GM12878 (cell line): Measurements from ENCODE around the gene MORC3. TPM values are rescaled to one million over a fixed set of nuclear protein-coding genes. Genes with fewer than 3 reads are reported as not detected.
A peak's percentile ranks its signal among the peaks of the same experiment; 100 is the strongest.

Experiments
- HSF1 ChIP-seq: fragments of 150-350 bp; IDR thresholded peaks from 2 replicates; pipeline ENCODE4 v1.6.1; 2014; ENCODE audit warnings: mild to moderate bottlenecking, low read depth, low read length
- MLLT1 ChIP-seq: fragments of 450-650 bp; IDR thresholded peaks from 2 replicates; pipeline ENCODE4 v1.6.1; 2016; ENCODE audit warnings: mild to moderate bottlenecking
- NR2C1 ChIP-seq: fragments of 450-650 bp; IDR thresholded peaks from 2 replicates; pipeline ENCODE4 v1.6.1; 2017; ENCODE audit warnings: antibody characterized with exemption, mild to moderate bottlenecking, moderate library complexity
- SIX5 ChIP-seq: IDR thresholded peaks from 2 replicates; pipeline ENCODE4 v1.6.1; 2011; ENCODE audit warnings: mild to moderate bottlenecking, low read depth, low read length, moderate library complexity; ENCODE audit not compliant: severe bottlenecking
- SPI1 ChIP-seq: IDR thresholded peaks from 2 replicates; pipeline ENCODE4 v1.6.1; 2011; ENCODE audit warnings: low read depth, mild to moderate bottlenecking, low read length, moderate library complexity, borderline replicate concordance; ENCODE audit not compliant: insufficient read depth
- YY1 ChIP-seq: IDR thresholded peaks from 2 replicates; pipeline ENCODE4 v1.6.1; 2011; ENCODE audit warnings: low read depth, mild to moderate bottlenecking, low read length
- ZBTB40 ChIP-seq: fragments of 450-650 bp; IDR thresholded peaks from 2 replicates; pipeline ENCODE4 v1.6.1; 2016; ENCODE audit warnings: mild to moderate bottlenecking, moderate library complexity, borderline replicate concordance
- polyA plus RNA-seq, 11 experiments: library from polyadenylated mRNA; depleted of rRNA in 4 of 11; unstranded in 6 of 11; stranded (reverse) in 5 of 11; fragments of >200 nt; fragmentation: Nextera tagmentation in 4 of 11; fragmentation: Illumina TruSeq in 1 of 11; extraction: Ambion mirVana in 4 of 11; extraction: Trizol in 1 of 11; gene quantifications; 1 replicate in 1 of 11; 2 replicates in 10 of 11; pipeline versions ENCODE4 v1.2.1 to v1.2.3, GENCODE V29; 2011 to 2016; ENCODE audit warnings: inconsistent platforms in 2 of 11, missing spikeins in 2 of 11, low read depth in 1 of 11
- total RNA-seq, 4 experiments: library from RNA; depleted of rRNA in 3 of 4; stranded (reverse); fragments of >200 nt in 3 of 4; fragmentation: Illumina TruSeq in 1 of 4; extraction: Trizol in 1 of 4; gene quantifications; 2 replicates each; pipeline versions ENCODE4 v1.2.1 to v1.2.3, GENCODE V29; 2013 to 2021

MORC3 gene
- total and polyA plus RNA-seq, 10 of the 15 experiments (the other 5 are each of a cell fraction or from before 2014, with no cell fraction given) = 5.5 to 29.9 (median 16.3) TPM

- TF ChIP-seq HSF1 = no peak
- TF ChIP-seq NR2C1 = no peak
- no peak for TF ChIP-seq MLLT1
- no peak for TF ChIP-seq SIX5
- TF ChIP-seq YY1 = no peak
- no peak for TF ChIP-seq ZBTB40
- TF ChIP-seq SPI1 = peak; percentile 18; the same call in 1 of the 2 replicates
Observed at GRCh38 chr21:36321325-36322082, 1.5 kb downstream of the MORC3 start (continued).
